Astrocyte of the hippocampus (primary cell): ENCODE data around the gene RNF38.
"Not testable (repeated sequence)": the region's sequence is repeated elsewhere in the genome, so short reads cannot be mapped to it uniquely, and the experiment has no call there.

Experiments
- DNase-seq: peaks from one replicate; pipeline ENCODE4 v3.0.0; 2011; ENCODE audit warnings: low read depth, low spot score

Gene RNF38

DNA sequence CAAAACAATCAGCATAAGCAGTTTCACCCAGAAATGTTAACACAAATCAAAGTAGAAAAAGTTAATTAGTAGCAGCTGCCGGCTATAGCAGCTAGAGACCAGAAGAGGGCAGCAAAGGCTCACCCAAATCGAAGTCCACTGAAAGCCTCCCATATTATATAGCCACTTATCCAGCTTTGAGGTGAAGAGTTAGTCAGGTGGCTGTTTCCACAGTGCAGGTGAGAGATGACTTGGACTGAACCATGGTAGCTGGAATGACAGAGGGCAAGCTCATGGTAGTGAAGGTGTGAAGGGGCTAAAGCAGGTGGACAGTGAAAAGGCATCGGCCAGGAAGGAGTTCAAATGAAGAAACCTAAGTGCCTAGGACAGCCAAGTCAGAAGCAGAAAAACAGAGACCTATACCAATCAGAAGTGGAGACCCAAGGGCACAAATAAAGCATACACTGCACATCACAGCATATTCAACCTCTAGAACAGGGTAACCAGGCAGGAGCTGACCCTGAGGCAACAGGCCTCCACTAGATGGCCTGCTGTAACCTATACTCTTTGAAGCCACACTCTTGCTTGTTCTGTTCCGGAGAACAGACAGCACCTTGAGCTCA lies 7.2 kb upstream of the RNF38 start:
- DNase-seq = peak; percentile 75

DNA sequence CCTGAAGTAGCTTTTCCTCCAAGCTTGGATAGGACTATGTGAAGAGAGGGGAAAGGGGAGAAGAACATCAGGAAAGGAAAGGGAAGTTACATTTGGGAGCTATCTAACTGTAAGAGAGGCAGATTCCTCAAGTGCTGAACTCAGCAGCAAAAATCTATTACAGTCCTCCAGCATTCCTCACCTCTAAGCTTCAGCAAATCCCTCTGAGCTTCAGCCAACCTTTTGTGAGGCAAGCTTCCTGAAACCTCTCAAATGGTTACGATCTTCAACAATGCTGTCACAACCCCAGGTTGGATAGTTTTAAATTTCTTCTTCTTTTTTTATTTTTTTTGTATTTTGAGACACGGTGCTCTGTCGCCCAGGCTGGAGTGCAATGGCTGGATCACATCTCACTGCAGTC lies 2.5 kb upstream of the RNF38 start:
- DNase-seq = peak; percentile 20

DNA sequence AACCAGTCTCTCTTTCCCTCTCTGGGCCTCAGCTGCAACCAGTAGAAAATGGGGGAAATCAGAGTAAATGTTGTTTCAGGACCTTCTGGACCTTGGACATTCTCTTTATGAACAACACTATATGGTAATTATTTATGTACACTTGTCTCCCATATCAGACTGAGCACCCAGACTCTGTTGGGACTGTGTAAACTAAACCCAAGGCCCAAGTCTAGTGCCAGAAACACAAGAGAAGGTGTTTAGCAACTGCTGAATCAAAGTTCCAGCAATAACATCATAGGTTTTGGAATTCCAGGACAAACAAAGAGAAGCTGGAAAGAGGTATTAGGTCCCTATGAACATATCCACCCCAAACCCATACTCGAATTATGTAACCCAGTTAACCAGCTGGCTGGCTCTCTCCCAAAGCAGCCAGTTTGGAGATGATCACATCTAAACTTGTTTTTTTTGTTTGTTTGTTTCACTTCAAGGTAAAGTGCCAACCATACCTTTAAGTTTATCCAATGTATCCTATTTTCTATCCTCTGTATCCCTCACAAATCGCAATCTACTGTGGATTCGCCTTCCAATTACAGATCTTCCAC lies 1.9 kb upstream of the RNF38 start:
- no peak for DNase-seq

DNA sequence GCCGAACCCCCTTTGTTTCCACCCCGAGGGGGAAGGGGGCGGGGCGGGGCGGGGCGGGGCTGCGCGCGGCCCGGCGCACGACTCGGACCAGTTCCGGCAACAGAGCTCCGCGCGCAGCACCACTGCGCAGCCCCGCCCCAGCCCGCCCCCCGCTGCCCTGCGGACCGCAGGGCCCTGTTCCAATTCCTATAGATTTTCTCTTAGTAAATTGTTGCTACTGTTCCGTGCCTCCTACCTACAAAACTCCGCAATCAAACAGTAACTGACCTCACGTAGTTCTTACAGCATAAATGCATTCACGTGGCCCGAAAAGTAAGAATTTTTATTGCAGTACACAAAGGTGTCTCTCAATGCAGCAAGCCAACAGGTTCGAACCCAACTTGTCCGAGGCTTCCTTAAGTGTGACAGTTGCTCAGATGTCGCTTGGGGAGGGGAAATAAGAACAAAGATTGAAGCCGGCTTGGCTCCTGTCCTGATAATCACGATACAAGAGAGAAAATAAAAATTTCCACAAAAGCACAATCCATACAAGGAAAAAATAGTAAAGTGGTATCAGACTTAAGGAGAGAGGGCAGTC lies 1.2 kb upstream of the RNF38 start:
- peak; percentile 92 for DNase-seq

DNA sequence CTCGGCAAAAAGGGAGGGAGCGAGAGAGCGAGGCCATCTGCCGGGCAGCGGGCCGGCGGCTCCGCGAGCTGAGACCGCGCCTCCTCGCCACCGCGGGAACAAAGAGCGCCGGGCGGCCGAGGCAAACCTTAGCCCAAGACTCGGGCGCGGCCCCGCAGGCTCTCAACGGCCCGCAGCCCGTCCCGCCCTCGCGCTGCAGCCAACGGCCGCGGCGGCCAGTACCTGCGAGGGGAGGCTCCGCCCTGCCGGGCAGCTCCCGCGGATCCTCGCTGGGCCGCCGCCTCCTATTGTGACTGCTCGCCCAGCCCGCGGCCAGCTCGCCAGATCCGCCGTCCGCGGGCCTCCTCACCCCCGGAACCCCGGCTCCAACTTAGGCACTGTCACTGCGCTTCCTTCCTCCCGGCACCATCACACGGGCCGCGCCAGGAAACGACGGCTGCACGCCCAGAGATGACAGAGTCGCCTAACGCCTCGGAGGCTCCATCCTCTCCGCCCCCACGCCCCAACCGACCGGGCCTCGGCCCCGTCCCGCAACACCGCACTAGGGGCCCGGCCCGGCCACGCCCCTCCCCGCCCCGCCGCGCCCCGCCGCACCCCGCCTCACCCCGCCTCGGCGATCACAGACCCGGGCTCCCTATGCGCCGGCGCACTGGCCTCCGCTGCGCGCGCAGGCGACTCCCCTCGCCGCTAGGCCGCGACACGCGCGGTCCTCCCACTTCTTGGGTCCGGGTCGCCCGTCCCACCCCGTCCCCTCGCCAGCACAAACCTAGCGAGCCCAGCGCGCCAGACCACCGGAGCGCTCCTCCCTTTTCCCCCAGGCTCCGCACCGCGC lies 479 bp upstream of the RNF38 start:
- peak; percentile 96 for DNase-seq

DNA sequence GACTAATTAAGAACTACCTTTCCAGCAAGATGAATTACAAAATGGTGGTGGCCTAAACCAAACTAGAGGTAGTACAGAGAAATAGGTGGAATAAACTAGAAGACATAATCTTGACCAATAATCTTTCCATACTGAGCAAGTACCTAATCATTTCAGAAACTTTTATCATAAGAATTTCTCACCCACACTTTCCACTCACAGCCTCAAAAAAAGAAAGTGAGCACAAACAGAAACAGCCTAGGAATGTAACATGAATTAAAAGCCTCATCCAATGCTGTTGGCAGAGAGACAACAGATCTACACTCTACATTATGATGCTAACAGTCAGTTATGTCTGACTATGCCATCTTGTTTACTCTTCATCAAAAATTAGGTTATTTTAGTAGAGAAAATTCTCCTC lies 1.3 kb downstream of the RNF38 start:
- DNase-seq = peak; percentile 78

DNA sequence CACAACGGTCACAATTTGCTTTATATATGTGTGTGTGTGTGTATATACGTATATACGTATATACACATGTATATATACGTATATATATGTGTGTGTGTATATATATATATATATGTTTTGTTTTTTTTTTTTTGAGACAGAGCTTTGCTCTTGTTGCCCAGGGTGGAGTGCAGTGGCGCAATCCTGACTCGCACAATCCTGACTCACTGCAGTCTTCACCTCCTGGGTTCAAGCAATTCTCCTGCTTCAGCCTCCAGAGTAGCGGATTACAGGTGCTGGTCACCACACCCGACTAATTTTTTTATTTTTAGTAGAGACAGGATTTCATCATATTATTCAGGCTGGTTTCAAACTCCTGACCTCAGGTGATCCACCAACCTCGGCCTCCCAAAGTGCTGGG lies 3.1 kb downstream of the RNF38 start:
- DNase-seq = no peak

DNA sequence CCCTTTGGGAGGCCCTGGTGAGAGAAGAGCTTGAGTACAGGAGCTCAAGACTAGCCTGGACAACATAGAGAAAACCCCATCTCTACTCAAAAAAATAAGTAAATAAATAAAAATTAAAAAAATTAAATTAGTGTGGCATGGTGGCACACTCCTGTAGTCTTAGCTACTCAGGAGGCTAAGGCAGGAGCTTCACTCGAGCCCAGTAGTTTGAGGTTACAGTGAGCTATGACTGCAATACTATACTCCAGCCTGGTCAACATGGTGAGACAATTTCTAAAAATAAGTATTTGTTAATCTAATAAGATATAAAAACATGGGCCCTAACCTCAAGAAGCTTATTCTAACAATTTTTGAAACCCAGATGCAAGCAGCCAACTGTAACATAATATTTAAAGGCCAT lies 7.6 kb downstream of the RNF38 start:
- DNase-seq = no peak

DNA sequence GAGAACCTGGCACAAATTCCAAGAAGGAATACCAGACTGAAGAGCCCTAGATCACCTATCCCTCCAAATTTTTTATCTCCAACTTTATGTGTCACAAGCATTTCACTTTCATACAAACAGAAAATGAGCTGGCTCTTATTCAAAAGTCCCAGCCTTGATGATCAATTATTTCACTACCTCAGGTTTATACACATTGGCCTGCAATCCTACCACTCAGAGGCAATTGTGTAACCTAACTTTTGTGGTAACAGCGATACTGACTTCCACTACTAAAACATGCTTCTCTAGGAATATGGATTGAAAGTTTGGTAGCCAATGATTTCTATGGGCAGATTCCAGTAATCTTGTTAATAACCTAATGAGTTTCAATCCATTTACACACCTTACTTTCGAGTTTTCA lies 10.5 kb downstream of the RNF38 start:
- DNase-seq = no peak

DNA sequence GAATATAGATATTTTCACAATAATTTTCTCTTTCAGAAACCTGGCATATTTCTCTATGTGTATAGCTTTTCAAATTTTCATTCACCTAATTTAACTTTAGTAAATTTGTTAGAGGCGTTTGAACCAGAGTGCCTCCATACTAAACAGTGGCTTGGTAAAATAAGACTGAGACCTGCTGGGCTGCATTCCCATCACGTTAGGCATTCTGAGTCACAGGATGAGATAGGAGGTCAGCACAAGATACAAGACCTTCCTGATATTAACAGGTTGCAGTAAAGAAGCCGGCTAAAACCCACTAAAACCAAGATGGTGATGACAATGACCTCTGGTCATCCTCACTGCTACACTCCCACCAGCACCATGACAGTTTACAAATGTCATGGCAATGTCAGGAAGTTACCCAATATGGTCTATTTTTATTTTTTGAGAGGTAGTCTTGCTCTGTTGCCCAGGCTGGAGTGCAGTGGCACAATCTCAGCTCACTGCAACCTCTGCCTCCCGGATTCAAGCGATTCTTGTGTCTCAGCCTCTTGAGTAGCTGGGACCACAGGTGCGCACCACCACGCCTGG lies 13.6 kb downstream of the RNF38 start:
- DNase-seq = not testable (repeated sequence)

DNA sequence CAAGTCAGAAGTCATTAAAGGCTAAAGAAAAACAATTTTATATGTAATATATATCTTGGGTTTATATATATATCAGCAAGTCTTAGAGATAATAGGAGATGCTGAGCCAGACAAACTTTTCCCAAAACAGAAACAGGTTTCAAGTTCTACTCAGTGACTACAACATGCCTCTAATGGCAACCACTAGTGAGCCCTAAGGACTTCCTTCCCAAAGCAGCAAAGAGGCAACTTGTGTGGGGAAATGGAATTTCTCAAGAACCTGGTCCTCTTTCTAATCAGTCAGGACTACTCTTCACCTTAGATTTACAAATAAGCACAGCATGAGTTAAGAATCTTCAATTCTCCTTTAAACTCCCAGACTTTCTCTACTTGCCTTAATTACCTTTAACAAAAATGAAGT lies 17.6 kb downstream of the RNF38 start:
- DNase-seq = peak; percentile 5

DNA sequence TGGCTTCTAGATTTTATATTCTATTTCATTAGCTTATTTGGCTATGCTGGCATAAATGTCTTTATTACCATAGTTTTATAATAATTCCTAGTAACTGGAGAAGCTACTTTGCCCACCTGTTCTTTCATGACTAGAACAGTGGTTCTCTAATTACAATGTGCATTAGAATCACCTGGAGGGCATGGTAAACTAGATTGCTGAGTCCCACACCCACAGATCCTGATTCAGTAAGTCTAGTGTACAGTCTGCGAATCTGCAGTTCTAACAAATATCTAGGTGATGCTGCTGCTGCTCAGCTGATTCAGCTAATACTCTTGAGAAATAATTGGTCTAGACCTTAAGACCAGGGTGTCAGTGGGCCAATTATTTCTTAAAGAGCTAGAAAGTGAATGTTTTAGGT lies 35.5 kb downstream of the RNF38 start:
- no peak for DNase-seq

DNA sequence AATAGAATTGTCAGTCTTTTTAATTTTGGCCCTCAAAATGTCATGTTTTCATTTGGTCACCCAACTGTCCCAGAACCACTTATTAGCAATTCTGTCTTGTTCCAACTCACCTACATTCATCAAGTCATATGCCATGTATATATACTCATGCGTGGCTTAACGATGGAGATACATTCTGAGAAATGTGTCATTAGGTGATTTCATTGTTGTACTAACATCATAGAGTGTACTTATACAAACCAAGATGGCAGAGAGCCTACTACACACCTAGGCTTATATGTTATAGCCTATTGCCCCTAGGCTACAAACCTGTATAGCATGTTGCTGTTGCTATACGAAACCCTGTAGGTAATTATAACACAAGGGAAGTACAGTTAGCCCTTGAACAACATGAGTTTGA lies 36.6 kb downstream of the RNF38 start:
- DNase-seq = no peak

DNA sequence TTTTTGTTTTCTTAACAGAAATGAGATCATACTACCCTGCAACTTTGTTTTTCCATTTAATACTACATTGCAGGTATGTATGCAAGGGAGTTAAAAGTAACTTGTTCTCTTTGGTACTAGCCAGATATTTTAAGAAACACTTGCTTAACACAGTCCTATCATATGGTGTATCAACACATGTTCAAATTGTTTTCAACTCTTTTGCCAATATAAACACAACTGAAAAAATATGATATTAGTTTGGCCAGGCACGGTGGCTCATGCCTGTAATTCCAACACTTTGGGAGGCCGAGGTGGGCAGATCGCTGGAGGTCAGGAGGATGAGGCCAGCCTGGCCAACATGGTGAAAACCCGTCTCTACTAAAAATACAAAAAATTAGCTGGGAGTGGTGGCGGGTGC lies 41.6 kb downstream of the RNF38 start:
- DNase-seq = no peak

DNA sequence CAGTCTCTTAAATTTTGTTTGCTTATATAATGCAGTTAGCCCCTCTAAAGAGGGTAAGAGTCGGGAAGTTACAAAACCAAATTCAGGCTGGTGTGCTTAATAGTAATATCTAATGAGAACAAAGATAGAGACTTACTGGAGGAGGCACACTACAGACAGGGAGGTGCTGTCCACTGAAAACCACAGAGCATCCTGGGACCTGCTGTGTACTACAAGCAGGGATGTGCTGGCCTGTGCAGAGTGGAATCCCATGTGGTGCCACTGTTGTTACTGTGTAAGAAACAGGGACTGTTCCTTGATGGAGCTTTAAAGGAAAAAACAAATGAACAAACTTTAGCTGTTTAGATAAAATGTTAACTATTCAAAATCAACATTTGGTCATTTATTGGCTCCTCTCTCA lies 42.4 kb downstream of the RNF38 start:
- DNase-seq = no peak

DNA sequence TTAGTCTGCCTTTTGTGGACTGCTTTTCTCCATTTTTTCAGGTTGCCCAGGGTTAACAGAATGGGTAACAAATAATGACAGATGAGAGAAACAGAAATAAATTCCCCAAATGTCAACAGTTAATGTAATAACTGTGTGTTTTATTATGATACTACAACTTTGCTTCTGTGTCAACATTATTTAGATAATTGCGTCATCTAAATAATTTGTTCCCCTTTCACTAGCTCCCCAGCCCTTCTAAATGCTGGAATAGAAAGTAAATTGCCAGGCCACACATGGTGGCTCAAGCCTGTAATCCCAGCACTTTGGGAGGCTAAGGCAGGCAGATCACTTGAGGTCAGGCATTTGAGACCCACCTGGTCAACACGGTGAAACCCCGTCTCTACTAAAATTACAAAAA lies 53.5 kb downstream of the RNF38 start:
- DNase-seq = no peak

DNA sequence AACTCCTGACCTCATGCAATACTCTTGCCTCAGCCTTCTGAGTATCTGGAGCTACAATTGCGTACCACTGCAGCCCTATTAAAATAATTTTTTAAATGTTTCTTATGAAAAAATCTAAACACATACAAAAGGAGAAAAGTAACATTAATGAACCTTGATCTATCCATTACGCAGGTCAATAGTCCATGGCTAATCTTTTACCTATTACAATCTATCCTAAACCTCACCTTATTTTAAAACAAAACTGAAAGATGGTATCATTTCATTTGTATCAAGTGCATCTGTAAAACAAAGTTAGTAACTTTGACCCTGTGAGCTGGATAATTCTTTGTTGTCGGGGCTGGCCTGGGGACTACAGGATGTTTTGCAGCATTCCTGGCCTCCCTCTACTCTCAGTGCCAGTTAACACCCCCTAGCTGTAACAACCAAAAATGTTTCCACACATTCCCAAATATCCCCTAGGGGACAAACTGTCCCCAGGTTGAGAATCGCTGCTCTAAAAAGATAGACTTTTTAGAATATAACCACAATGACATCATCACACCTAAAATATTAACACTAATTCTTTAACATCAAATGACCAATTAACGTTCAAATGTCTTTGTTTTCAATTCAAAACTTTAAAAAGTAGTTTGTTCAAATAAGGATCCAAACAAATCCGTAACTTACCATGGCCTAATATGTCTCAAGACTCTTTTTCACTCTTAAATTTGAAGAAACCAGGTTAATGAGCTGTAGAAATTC lies 54.8 kb downstream of the RNF38 start:
- DNase-seq = no peak

DNA sequence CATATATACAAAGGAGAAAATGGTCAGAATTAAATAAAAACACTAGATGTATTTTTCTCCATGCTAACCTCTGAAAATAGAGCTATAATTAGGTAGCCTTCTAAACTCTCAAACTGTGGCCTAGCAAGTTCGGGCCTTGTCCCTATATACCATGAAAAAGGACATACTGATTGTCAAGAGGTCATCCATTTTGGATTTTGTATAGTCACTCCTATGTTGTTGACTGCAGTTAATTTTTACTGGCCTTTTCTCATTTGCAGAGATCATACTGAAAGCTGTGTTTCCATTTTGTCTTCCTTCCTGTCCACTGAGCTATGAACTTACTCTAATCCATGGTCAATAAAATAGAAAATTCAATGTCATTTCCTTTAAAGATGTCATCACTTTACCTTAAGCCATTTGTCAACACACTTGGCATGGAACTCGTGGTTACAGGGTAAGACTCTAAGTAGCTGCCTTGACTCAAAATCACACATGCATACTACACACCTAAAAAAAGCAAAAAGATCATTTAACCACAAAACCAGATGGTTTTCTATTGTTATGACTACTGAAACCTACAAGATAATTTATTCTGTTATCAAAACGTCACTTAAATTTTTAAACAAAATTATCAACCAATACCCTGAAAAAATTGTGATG lies 58.0 kb downstream of the RNF38 start:
- no peak for DNase-seq

DNA sequence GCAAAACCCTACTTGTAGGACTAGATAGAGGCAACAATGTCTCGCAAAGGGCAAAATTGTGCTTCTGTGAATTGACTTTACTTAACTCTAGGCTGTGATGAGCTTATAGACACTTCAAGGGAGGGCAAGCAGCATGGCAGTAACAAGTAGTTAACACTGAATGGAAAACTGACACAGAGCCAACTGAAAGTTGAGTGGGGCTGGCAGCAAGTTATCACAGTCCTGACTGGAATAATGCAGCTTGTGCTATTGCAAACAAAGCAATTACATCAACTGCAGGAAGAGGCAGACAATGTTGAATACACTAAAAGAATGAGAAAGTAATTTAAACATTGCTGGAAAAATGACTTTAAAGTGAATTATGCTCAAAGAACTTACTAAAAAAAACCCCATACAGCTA lies 62.2 kb downstream of the RNF38 start:
- DNase-seq = peak; percentile 51

DNA sequence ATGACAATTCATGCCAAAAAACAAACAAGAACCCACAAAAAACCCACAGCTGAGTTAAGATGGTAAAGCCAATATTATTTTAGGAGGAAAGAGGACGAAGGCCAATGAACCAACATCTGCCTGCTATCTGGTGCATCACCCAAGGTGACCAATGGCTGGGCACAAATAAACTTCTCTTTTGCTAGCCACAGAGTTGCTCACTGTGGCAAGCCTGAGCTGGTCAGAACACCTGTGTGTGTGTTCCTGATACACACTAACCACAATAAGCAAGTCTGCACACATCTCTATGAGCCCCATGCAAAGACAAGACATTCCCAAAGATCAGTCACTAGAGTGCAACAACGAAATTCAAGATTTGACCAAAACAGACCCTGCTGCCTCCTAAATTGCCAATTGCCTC lies 63.1 kb downstream of the RNF38 start:
- no peak for DNase-seq
